Medulla oblongata (tissue), 1 donor: ENCODE results near the gene C11orf97.
"Not testable (repeated sequence)": the region's sequence is repeated elsewhere in the genome, so short reads cannot be mapped to it uniquely, and the experiment has no call there.

Experiments
- DNase-seq: peaks from one replicate; pipeline ENCODE4 v3.0.0-alpha.2; 2015; ENCODE audit errors: extremely low spot score

The C11orf97 gene

GRCh38 chr11:94525546-94526324 is 13.5 kb downstream of the C11orf97 start:
- DNase-seq: peak; percentile 83

- no peak for DNase-seq
Measured at GRCh38 chr11:94526645-94527438, 14.6 kb downstream of the C11orf97 start.

- no peak for DNase-seq
Measured at GRCh38 chr11:94528551-94528950, 16.3 kb downstream of the C11orf97 start.

- DNase-seq: no peak
Measured at GRCh38 chr11:94532211-94532610, 19.9 kb downstream of the C11orf97 start.

GRCh38 chr11:94533206-94533605 is 20.9 kb downstream of the C11orf97 start:
- no peak for DNase-seq

GRCh38 chr11:94533696-94534630 is 21.7 kb downstream of the C11orf97 start:
- peak; percentile 65 for DNase-seq

- no peak for DNase-seq
Measured at GRCh38 chr11:94536386-94536785, 24.1 kb downstream of the C11orf97 start.

- DNase-seq: no peak
Measured at GRCh38 chr11:94537031-94537600, 24.9 kb downstream of the C11orf97 start.

GRCh38 chr11:94539420-94539819 is 27.2 kb downstream of the C11orf97 start:
- no peak for DNase-seq

- DNase-seq: peak; percentile 86
Measured at GRCh38 chr11:94543695-94544645, 31.7 kb downstream of the C11orf97 start, which contains the start of gene FUT4. Gene FUT4, plus strand, starts transcription at chr11:94543921. Its CDS starts 213 bp downstream, at chr11:94544134.

- DNase-seq: no peak
Measured at GRCh38 chr11:94544646-94545263, 32.5 kb downstream of the C11orf97 start.

- DNase-seq: no peak
Measured at GRCh38 chr11:94545264-94546161, 33.3 kb downstream of the C11orf97 start.

- no peak for DNase-seq
Measured at GRCh38 chr11:94546162-94546470, 33.9 kb downstream of the C11orf97 start.

- DNase-seq: no peak
Measured at GRCh38 chr11:94546886-94547285, 34.6 kb downstream of the C11orf97 start.

- no peak for DNase-seq
Measured at GRCh38 chr11:94549146-94549545, 36.9 kb downstream of the C11orf97 start.

- no peak for DNase-seq
Measured at GRCh38 chr11:94550513-94550912, 38.3 kb downstream of the C11orf97 start.

GRCh38 chr11:94553938-94554337 is 41.7 kb downstream of the C11orf97 start:
- no peak for DNase-seq

GRCh38 chr11:94555752-94556329 is 43.6 kb downstream of the C11orf97 start:
- not testable (repeated sequence) for DNase-seq

- DNase-seq: no peak
Measured at GRCh38 chr11:94557421-94557820, 45.2 kb downstream of the C11orf97 start.
